H1 (cell line): ENCODE data around the gene RGS13. TPM values are rescaled to one million over a fixed set of nuclear protein-coding genes. Genes with fewer than 3 reads are reported as not detected.

Experiments
- CTCF ChIA-PET: fragments of 300-600 bp; sonication (Branson Sonifier 250); formaldehyde crosslinking; loops from one replicate; lab custom pipeline; 2021; ENCODE audit not compliant: partially characterized antibody; lab: Charles Lee
- POLR2A ChIA-PET: fragments of 300-600 bp; sonication (Branson Sonifier 250); formaldehyde crosslinking; loops from one replicate; lab custom pipeline; 2021; ENCODE audit warnings: inconsistent platforms; ENCODE audit not compliant: partially characterized antibody; lab: Charles Lee
- DNase-seq, 2 experiments: peaks; one replicate each; pipeline versions ENCODE4 v3.0.0 to v3.0.0-alpha.2; 2010 to 2022; ENCODE audit warnings: low spot score in 2 of 2, low read depth in 1 of 2, mixed read lengths in 1 of 2
- FAIRE-seq: peaks from 2 replicates; lab custom pipeline; 2011; peaks lifted over from hg19 to GRCh38; lab: Jason Lieb, UNC
- H2AFZ ChIP-seq: 2 replicates; pipeline ENCODE4 v1.8.1; 2012; ENCODE audit warnings: low read length, inconsistent platforms
- H2AK5ac ChIP-seq: 2 replicates; pipeline ENCODE4 v1.6.1; 2013; ENCODE audit warnings: low read depth, low read length
- H2BK120ac ChIP-seq: replicated peaks from 2 replicates; pipeline ENCODE3; 2013; ENCODE audit warnings: low read depth, low read length, inconsistent platforms
- H2BK12ac ChIP-seq: 2 replicates; pipeline ENCODE4 v1.6.1; 2013; ENCODE audit warnings: low read depth, low read length
- H2BK15ac ChIP-seq: 2 replicates; pipeline ENCODE4 v1.6.1; 2013; ENCODE audit warnings: low read length
- H2BK20ac ChIP-seq: 2 replicates; pipeline ENCODE4 v1.6.1; 2013; ENCODE audit warnings: low read length
- H2BK5ac ChIP-seq: 2 replicates; pipeline ENCODE4 v1.6.1; 2013; ENCODE audit warnings: low read depth, low read length
- H3K14ac ChIP-seq: 2 replicates; pipeline ENCODE4 v1.6.1; 2013; ENCODE audit warnings: inconsistent platforms; ENCODE audit not compliant: insufficient read length
- H3K18ac ChIP-seq: 2 replicates; pipeline ENCODE4 v1.6.1; 2013; ENCODE audit warnings: low read length; ENCODE audit errors: extremely low read depth
- H3K23ac ChIP-seq: 2 replicates; pipeline ENCODE4 v1.6.1; 2013; ENCODE audit warnings: inconsistent platforms; ENCODE audit not compliant: insufficient read length
- H3K23me2 ChIP-seq: 2 replicates; pipeline ENCODE4 v1.6.1; 2013; ENCODE audit warnings: low read depth, low read length
- H3K27ac ChIP-seq: 2 replicates; pipeline ENCODE4 v1.6.1; 2011; ENCODE audit warnings: low read depth, low read length, inconsistent platforms
- H3K27me3 ChIP-seq, 4 experiments: replicated peaks in 1 of 4; 1 replicate in 1 of 4; 2 replicates in 3 of 4; pipeline versions ENCODE4 v1.6.1 to v1.8.1; 2011 to 2013; ENCODE audit warnings: low read length in 3 of 4, mild to moderate bottlenecking in 3 of 4, inconsistent platforms in 2 of 4, mixed read lengths in 2 of 4, moderate library complexity in 1 of 4; ENCODE audit not compliant: control insufficient read depth in 3 of 4, insufficient read depth in 3 of 4; ENCODE audit errors: extremely low read depth in 1 of 4
- H3K36me3 ChIP-seq, 4 experiments: 2 replicates each; pipeline versions ENCODE4 v1.6.1 to v1.8.1; 2011 to 2013; ENCODE audit warnings: mild to moderate bottlenecking in 4 of 4, low read length in 3 of 4, moderate library complexity in 2 of 4, control low read depth in 1 of 4, inconsistent platforms in 1 of 4; ENCODE audit not compliant: insufficient read depth in 4 of 4, control insufficient read depth in 2 of 4
- H3K4ac ChIP-seq: replicated peaks from 2 replicates; pipeline ENCODE3; 2013; ENCODE audit warnings: low read length, low read depth, mixed read lengths, inconsistent platforms; ENCODE audit not compliant: insufficient read length
- H3K4me1 ChIP-seq, 4 experiments: replicated peaks in 1 of 4; 1 replicate in 1 of 4; 2 replicates in 3 of 4; pipeline versions ENCODE4 v1.6.1 to v1.8.1; 2011 to 2013; ENCODE audit warnings: low read length in 3 of 4, inconsistent platforms in 2 of 4, mixed read lengths in 1 of 4; ENCODE audit not compliant: insufficient read depth in 4 of 4, control insufficient read depth in 3 of 4
- H3K4me2 ChIP-seq, 2 experiments: 2 replicates each; pipeline versions ENCODE4 v1.6.1 to v1.8.1; 2011 to 2013; ENCODE audit warnings: low read depth in 2 of 2, low read length in 2 of 2, control low read depth in 1 of 2, inconsistent platforms in 1 of 2, mild to moderate bottlenecking in 1 of 2; ENCODE audit not compliant: insufficient read depth in 1 of 2
- H3K4me3 ChIP-seq, 4 experiments: fragments of 200-600, 300-600 bp in 1 of 4; sonication (generic), shearing (Covaris generic), sonication (Bioruptor Twin) in 1 of 4; 2 replicates each; pipeline versions ENCODE4 v1.5.1 to v1.8.1; 2011 to 2016; ENCODE audit warnings: low read length in 4 of 4, low read depth in 3 of 4, control low read depth in 2 of 4, inconsistent platforms in 2 of 4, mild to moderate bottlenecking in 2 of 4, mixed read lengths in 1 of 4, moderate library complexity in 1 of 4; ENCODE audit not compliant: insufficient read depth in 2 of 4; ENCODE audit errors: extremely low read depth in 1 of 4
- H3K56ac ChIP-seq: replicated peaks from 2 replicates; pipeline ENCODE3; 2013; ENCODE audit warnings: low read depth, mild to moderate bottlenecking, mixed read lengths, low read length, inconsistent platforms; ENCODE audit not compliant: insufficient read length
- H3K79me1 ChIP-seq: 2 replicates; pipeline ENCODE4 v1.6.1; 2013; ENCODE audit warnings: low read depth, low read length, control low read depth
- H3K79me2 ChIP-seq, 2 experiments: 2 replicates each; pipeline versions ENCODE4 v1.6.1 to v1.8.1; 2012 to 2013; ENCODE audit warnings: low read length in 2 of 2, mild to moderate bottlenecking in 2 of 2, inconsistent platforms in 1 of 2; ENCODE audit not compliant: insufficient read depth in 2 of 2, control insufficient read depth in 1 of 2
- H3K9ac ChIP-seq, 4 experiments: replicated peaks in 1 of 4; 1 replicate in 1 of 4; 2 replicates in 3 of 4; pipeline versions ENCODE4 v1.6.1 to v1.8.1; 2011 to 2013; ENCODE audit warnings: low read depth in 3 of 4, low read length in 3 of 4, control low read depth in 2 of 4, mild to moderate bottlenecking in 2 of 4, moderate library complexity in 2 of 4, inconsistent platforms in 1 of 4; ENCODE audit errors: extremely low read depth in 1 of 4
- H3K9me3 ChIP-seq, 2 experiments: 2 replicates each; pipeline versions ENCODE4 v1.6.1 to v1.8.1; 2012 to 2013; ENCODE audit warnings: mild to moderate bottlenecking in 2 of 2, moderate library complexity in 2 of 2, control low read depth in 1 of 2, inconsistent platforms in 1 of 2, low read depth in 1 of 2, low read length in 1 of 2, mixed read lengths in 1 of 2; ENCODE audit not compliant: insufficient read depth in 2 of 2
- H4K20me1 ChIP-seq, 2 experiments: replicated peaks in 1 of 2; 2 replicates each; pipeline versions ENCODE3 to v1.8.1; 2011 to 2013; ENCODE audit warnings: inconsistent platforms in 2 of 2, low read length in 2 of 2, mild to moderate bottlenecking in 1 of 2; ENCODE audit not compliant: insufficient read depth in 2 of 2, control insufficient read depth in 1 of 2
- H4K5ac ChIP-seq: 2 replicates; pipeline ENCODE4 v1.6.1; 2013; ENCODE audit warnings: low read length, low read depth, mixed read lengths, inconsistent platforms; ENCODE audit not compliant: insufficient read length
- H4K8ac ChIP-seq: 2 replicates; pipeline ENCODE4 v1.8.0; 2013; ENCODE audit warnings: mild to moderate bottlenecking, moderate library complexity, low read length, inconsistent platforms; ENCODE audit not compliant: insufficient read depth; ENCODE audit errors: extremely low read depth
- H4K91ac ChIP-seq: replicated peaks from 2 replicates; pipeline ENCODE3; 2013; ENCODE audit warnings: low read length, mixed read lengths, inconsistent platforms; ENCODE audit not compliant: insufficient read length
- ATF3 ChIP-seq: IDR thresholded peaks from 2 replicates; pipeline ENCODE4 v1.6.1; 2011; ENCODE audit warnings: low read depth, mild to moderate bottlenecking, low read length; ENCODE audit not compliant: insufficient read depth
- CHD1 ChIP-seq: IDR thresholded peaks from 2 replicates; pipeline ENCODE4 v1.6.1; 2012; ENCODE audit warnings: low read depth, low read length, improper control_type of control experiment
- CHD2 ChIP-seq: IDR thresholded peaks from 2 replicates; pipeline ENCODE4 v1.6.1; 2012; ENCODE audit warnings: low read length, improper control_type of control experiment
- CREB1 ChIP-seq: IDR thresholded peaks from 2 replicates; pipeline ENCODE4 v1.6.1; 2012; ENCODE audit warnings: inconsistent platforms
- CTCF ChIP-seq, 3 experiments: IDR thresholded peaks; 1 replicate in 2 of 3; 2 replicates in 1 of 3; pipeline versions ENCODE4 v1.5.1 to v1.6.1; 2011; ENCODE audit warnings: low read length in 3 of 3, mild to moderate bottlenecking in 3 of 3, inconsistent platforms in 2 of 3, low read depth in 1 of 3, moderate library complexity in 1 of 3; ENCODE audit not compliant: insufficient read depth in 1 of 3; ENCODE audit errors: control extremely low read depth in 1 of 3
- FOSL1 ChIP-seq: IDR thresholded peaks from 2 replicates; pipeline ENCODE4 v1.6.1; 2011; ENCODE audit warnings: mild to moderate bottlenecking, low read depth, low read length, moderate library complexity; ENCODE audit not compliant: insufficient read depth
- POLR2A ChIP-seq, 2 experiments: IDR thresholded peaks; 1 replicate in 1 of 2; 2 replicates in 1 of 2; pipeline ENCODE4 v1.6.1; 2011; ENCODE audit warnings: low read depth in 2 of 2, low read length in 2 of 2, mild to moderate bottlenecking in 2 of 2; ENCODE audit errors: control extremely low read depth in 1 of 2
- RAD21 ChIP-seq, 2 experiments: IDR thresholded peaks in 1 of 2; conservative IDR thresholded peaks in 1 of 2; 2 replicates each; pipeline ENCODE4 v1.6.1; 2011; ENCODE audit warnings: low read depth in 2 of 2, low read length in 2 of 2, improper control_type of control experiment in 1 of 2, inconsistent platforms in 1 of 2, mild to moderate bottlenecking in 1 of 2, moderate library complexity in 1 of 2
- SIN3A ChIP-seq, 2 experiments: IDR thresholded peaks in 1 of 2; conservative IDR thresholded peaks in 1 of 2; 2 replicates each; pipeline ENCODE4 v1.6.1; 2011 to 2012; ENCODE audit warnings: low read length in 2 of 2, improper control_type of control experiment in 1 of 2, low read depth in 1 of 2, mild to moderate bottlenecking in 1 of 2
- TCF12 ChIP-seq: IDR thresholded peaks from 2 replicates; pipeline ENCODE4 v1.6.1; 2011; ENCODE audit warnings: low read depth, mild to moderate bottlenecking, low read length
- YY1 ChIP-seq: IDR thresholded peaks from 2 replicates; pipeline ENCODE4 v1.6.1; 2011; ENCODE audit warnings: low read depth, mild to moderate bottlenecking, low read length
- ZNF274 ChIP-seq: IDR thresholded peaks from 2 replicates; pipeline ENCODE4 v1.7.0; 2012; ENCODE audit warnings: low read length, borderline replicate concordance; ENCODE audit errors: extremely low read depth
- WGBS, 2 experiments: shearing (Covaris generic) in 1 of 2; methylation state at CpG; one replicate each; pipeline versions ENCODE4 v1.1.6 to v1.1.7; 2013 to 2015; ENCODE audit warnings: low lambda C conversion rate in 2 of 2, mixed read lengths in 2 of 2, inconsistent platforms in 1 of 2, low coverage in 1 of 2, missing lambda C conversion rate in 1 of 2; ENCODE audit not compliant: insufficient replicate concordance in 2 of 2, insufficient coverage in 1 of 2, insufficient read length in 1 of 2; ENCODE audit errors: extremely low coverage in 1 of 2, missing lambda C conversion rate in 1 of 2; 5-methylcytosine and 5-hydroxymethylcytosine counted together
- polyA plus RNA-seq, 7 experiments: library from polyadenylated mRNA; depleted of rRNA in 3 of 7; stranded (reverse) in 5 of 7; unstranded in 2 of 7; fragments of >200 nt in 5 of 7; fragments of 200-250 nt in 2 of 7; gene quantifications; 1 replicate in 5 of 7; 2 replicates in 1 of 7; 4 replicates in 1 of 7; pipeline versions ENCODE4 v1.2.1 to v1.2.3, GENCODE V29; 2011 to 2013; ENCODE audit warnings: missing spikeins in 2 of 7, mixed read lengths in 2 of 7
- total RNA-seq: library from RNA; stranded (reverse); fragmentation: NEBNext Ultra II Directional; extraction: Animal tissue kit (Norgen Biotek cat#: 25700); gene quantifications from 2 replicates; pipeline ENCODE4 v1.2.1, GENCODE V29; 2021

The RGS13 gene
- total and polyA plus RNA-seq, 2 of the 8 experiments (the other 6 are each of a cell fraction or from before 2014, with no cell fraction given): not detected

- H2BK12ac ChIP-seq: no peak overlapping the region
- TF ChIP-seq ZNF274 (no peak), FOSL1 (no peak), POLR2A (IDR thresholded peaks at IDR 0.05; ENCODE audit: control extremely low read depth in 1 of 2, low read depth in 2 of 2, low read length in 2 of 2) (no peak), ATF3 (no peak), CTCF (IDR thresholded peaks at IDR 0.05; ENCODE audit: control extremely low read depth in 1 of 3, insufficient read depth in 1 of 3, low read depth in 1 of 3, low read length in 3 of 3) (no peak), CREB1 (no peak), YY1 (no peak), CHD2 (no peak), TCF12 (no peak), SIN3A (conservative IDR thresholded peaks at IDR 0.05 in 1 of 2, IDR thresholded peaks at IDR 0.05 in 1 of 2; ENCODE audit: low read depth in 1 of 2, low read length in 2 of 2) (no peak), CHD1 (no peak), RAD21 (IDR thresholded peaks at IDR 0.05 in 1 of 2, conservative IDR thresholded peaks at IDR 0.05 in 1 of 2; ENCODE audit: low read depth in 2 of 2, low read length in 2 of 2) (no peak)
These were observed 6.3 kb upstream of the RGS13 start for GRCh38 chr1:192629612-192630011.

More at GRCh38 chr1:192629612-192630011, 6.3 kb upstream of the RGS13 start:
- Histone ChIP-seq H3K14ac (no peak overlapping the region), H3K23me2 (no peaks in the 10 kb centered on the region), H3K79me1 (no peaks in the 10 kb centered on the region), H2BK15ac (no peak overlapping the region), H3K9ac (no peak overlapping the region), H4K20me1 (no peaks in the 10 kb centered on the region), H2BK120ac (no peak overlapping the region), H3K36me3 (no peaks in the 10 kb centered on the region), H4K91ac (no peak overlapping the region), H3K4me1 (no peaks in the 10 kb centered on the region), H3K4me2 (no peak overlapping the region), H2AK5ac (no peak overlapping the region), H3K79me2 (no peaks in the 10 kb centered on the region), H2BK5ac (no peak overlapping the region), H4K8ac (no peak overlapping the region), H2AFZ (no peak overlapping the region), H3K56ac (no peak overlapping the region), H3K27ac (no peak overlapping the region), H2BK20ac (no peak overlapping the region), H3K4ac (no peak overlapping the region), H4K5ac (no peak overlapping the region), H3K18ac (no peak overlapping the region), H3K9me3 (no peaks in the 10 kb centered on the region), H3K4me3 (no peak overlapping the region), H3K27me3 (no peaks in the 10 kb centered on the region), H3K23ac (no peak overlapping the region)
- POLR2A ChIA-PET: no interaction called here
- DNase-seq: no peak
- FAIRE-seq: no peak
- CTCF ChIA-PET: interaction anchor here (0.9 to 1.4 kb wide), 6 partner anchors 19 to 152 kb away, joined by 3 to 5 read pairs (median 3); no protein-coding TSS in a partner anchor
- 90% methylated on average over 3 of the region's 3 CpGs; no CpG with 5 or more reads in 1 of the 2 experiments for WGBS, 2 experiments
